WTC11 (cell line): ENCODE data around the gene SESN2.

Experiments
- CTCF ChIP-seq: fragments of 200-600 bp; IDR thresholded peaks from 2 replicates; pipeline ENCODE4 v1.8.0; 2022; ENCODE audit warnings: antibody characterized with exemption
- ETV6 ChIP-seq: sonication (generic); formaldehyde crosslinking; IDR thresholded peaks from 2 replicates; pipeline ENCODE4 v1.8.1; 2022; ENCODE audit warnings: mild to moderate bottlenecking, missing genetic modification reagents
- FOXJ3 ChIP-seq: sonication (generic); formaldehyde crosslinking; IDR thresholded peaks from 2 replicates; pipeline ENCODE4 v1.9.0; 2021; ENCODE audit warnings: missing genetic modification reagents, mild to moderate bottlenecking, borderline replicate concordance
- KAT7 ChIP-seq: sonication (generic); formaldehyde crosslinking; IDR thresholded peaks from 2 replicates; pipeline ENCODE4 v1.8.1; 2023; ENCODE audit warnings: missing genetic modification reagents, mild to moderate bottlenecking, borderline replicate concordance
- MAX ChIP-seq: sonication (generic); formaldehyde crosslinking; IDR thresholded peaks from 2 replicates; pipeline ENCODE4 v1.8.0; 2022; ENCODE audit warnings: mild to moderate bottlenecking, missing genetic modification reagents
- NFE2L1 ChIP-seq: sonication (generic); formaldehyde crosslinking; IDR thresholded peaks from 2 replicates; pipeline ENCODE4 v1.8.1; 2023; ENCODE audit warnings: missing genetic modification reagents
- NR2C2 ChIP-seq: sonication (generic); formaldehyde crosslinking; IDR thresholded peaks from 2 replicates; pipeline ENCODE4 v1.8.0; 2022; ENCODE audit warnings: mild to moderate bottlenecking, missing genetic modification reagents
- PREB ChIP-seq: sonication (generic); formaldehyde crosslinking; IDR thresholded peaks from 2 replicates; pipeline ENCODE4 v1.8.1; 2022; ENCODE audit warnings: mild to moderate bottlenecking, missing genetic modification reagents, moderate library complexity, borderline replicate concordance
- SMAD3 ChIP-seq: sonication (generic); formaldehyde crosslinking; IDR thresholded peaks from 2 replicates; pipeline ENCODE4 v1.8.0; 2022; ENCODE audit warnings: missing genetic modification reagents, mild to moderate bottlenecking, borderline replicate concordance
- SP1 ChIP-seq: sonication (generic); formaldehyde crosslinking; conservative IDR thresholded peaks from 2 replicates; pipeline ENCODE4 v1.8.1; 2022; ENCODE audit warnings: missing genetic modification reagents
- TEAD4 ChIP-seq: sonication (generic); formaldehyde crosslinking; IDR thresholded peaks from 2 replicates; pipeline ENCODE4 v1.8.0; 2022; ENCODE audit warnings: mild to moderate bottlenecking, missing genetic modification reagents
- ZBTB21 ChIP-seq: sonication (generic); formaldehyde crosslinking; IDR thresholded peaks from 2 replicates; pipeline ENCODE4 v1.8.1; 2023; ENCODE audit warnings: mild to moderate bottlenecking, missing genetic modification reagents, borderline replicate concordance
- ZNF232 ChIP-seq: sonication (generic); formaldehyde crosslinking; IDR thresholded peaks from 2 replicates; pipeline ENCODE4 v1.8.0; 2022; ENCODE audit warnings: mild to moderate bottlenecking, missing genetic modification reagents
- ZNF281 ChIP-seq: sonication (generic); formaldehyde crosslinking; IDR thresholded peaks from 2 replicates; pipeline ENCODE4 v1.8.0; 2023; ENCODE audit warnings: mild to moderate bottlenecking, missing genetic modification reagents

GRCh38 chr1:28279721-28280120 lies 20.4 kb downstream of the SESN2 start:
- TF ChIP-seq CTCF (no peak), TEAD4 (CRISPR knock-in tag) (no peak), MAX (CRISPR knock-in tag) (no peak), NFE2L1 (CRISPR knock-in tag) (no peak), ZBTB21 (CRISPR knock-in tag) (no peak), SMAD3 (CRISPR knock-in tag) (no peak), FOXJ3 (CRISPR knock-in tag) (no peak), KAT7 (CRISPR knock-in tag) (no peak), PREB (no peak), NR2C2 (no peak), ZNF232 (no peak), ZNF281 (CRISPR knock-in tag) (no peak), ETV6 (CRISPR knock-in tag) (no peak), SP1 (no peak)
